GM21526 (cell line): Measurements from ENCODE around the gene GCNA.
"Not testable (repeated sequence)": the region's sequence is repeated elsewhere in the genome, so short reads cannot be mapped to it uniquely, and the experiment has no call there.

Experiments
- ATAC-seq: cut with Tn5 transposase; IDR thresholded peaks from one replicate; pipeline ENCODE4 v1.9.1; 2021; ENCODE audit warnings: moderate library complexity; ENCODE audit not compliant: unreplicated experiment, low FRiP score

The GCNA gene

DNA sequence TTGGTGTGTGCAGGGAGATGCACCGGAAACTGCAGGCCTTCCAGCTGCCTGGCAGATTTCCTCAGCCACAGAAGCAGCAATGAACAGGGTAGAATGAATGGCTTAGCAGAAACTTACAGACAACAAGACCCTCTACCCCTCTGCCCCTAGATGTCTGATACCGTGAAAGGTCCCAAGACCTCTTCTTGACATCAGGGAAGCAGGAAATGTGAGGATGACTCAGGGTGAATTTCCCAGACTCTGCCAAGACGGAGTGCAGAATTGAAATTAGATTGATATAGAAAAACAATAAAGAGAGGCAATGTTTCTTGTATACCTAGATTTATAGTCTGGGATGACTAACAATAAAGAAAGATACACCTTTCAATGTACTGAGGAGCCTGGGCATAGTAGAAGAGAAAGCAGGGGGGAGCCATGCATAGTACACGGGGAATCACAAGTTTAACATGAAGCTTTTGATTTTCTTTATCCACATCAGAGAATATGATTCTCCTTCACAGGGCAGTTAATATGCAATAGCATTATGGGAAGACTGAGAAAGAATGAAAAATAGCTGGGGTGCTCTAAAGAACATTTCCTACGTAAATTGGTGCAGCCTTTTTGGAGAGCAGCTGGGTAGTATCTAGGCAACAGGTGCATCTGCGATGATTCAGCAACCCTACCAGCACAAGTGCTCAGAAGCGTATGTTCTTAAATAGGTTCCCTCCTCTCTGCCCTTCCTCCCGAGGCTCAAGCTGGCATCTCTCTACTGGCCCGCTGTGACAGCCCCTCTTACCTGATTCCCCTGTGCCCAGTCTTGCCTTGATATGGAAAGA is 58.4 kb downstream of the GCNA start:
- no peak for ATAC-seq

DNA sequence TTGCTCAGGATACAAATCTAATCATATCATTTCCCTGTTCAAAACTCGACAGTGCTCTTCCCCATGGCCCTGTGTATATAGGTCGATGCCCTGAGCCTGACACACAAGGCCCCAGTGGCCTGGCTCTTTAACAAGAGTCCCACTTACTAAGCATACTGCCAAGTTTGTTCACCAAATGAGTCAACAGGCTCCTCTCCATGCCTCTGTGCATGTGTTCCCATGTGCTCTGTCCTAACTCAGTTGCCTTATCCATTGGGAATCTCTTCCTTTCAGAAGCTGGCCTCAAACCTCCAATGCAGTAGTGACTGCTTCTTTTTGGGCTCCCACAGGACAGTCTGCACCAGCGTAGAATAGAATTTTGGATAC is 59.0 kb downstream of the GCNA start:
- no peak for ATAC-seq

DNA sequence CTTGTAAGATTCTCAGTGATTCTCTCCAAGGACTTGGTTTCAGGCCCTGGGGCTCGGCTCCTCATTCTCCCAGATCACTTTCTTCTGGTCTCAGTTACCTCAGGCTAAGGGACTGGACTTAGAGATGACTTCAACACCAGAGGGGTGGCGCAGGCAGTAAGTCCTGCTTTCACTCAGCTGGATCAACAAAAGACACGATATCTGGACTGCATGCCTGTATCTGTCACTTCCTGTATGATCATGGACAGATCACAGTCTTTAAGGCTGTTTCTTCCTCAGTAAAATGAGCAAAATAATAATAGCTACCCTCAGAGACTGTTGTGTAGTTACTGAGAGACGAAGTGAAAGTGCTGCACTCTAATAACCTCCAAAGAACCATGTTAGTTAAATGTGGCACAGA is 59.6 kb downstream of the GCNA start:
- no peak for ATAC-seq

DNA sequence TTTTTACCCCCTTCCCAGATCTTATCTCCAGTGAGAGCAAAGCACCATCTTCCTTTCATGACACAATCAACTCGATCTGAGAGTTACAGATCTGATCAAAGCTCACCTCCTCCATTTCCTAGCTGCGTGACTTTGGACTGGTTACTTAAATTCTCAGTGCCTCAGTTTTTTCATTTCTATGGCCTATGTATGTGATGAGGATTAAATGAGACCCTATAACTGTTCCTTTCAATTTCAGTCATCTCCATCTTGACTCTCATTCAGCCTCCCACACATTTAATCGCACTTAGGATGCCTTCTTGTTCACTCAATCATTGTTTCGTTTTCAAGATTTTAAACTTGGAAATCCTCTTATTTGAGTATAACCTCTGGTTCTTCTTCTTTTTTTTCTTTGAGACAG is 60.2 kb downstream of the GCNA start:
- no peak for ATAC-seq

DNA sequence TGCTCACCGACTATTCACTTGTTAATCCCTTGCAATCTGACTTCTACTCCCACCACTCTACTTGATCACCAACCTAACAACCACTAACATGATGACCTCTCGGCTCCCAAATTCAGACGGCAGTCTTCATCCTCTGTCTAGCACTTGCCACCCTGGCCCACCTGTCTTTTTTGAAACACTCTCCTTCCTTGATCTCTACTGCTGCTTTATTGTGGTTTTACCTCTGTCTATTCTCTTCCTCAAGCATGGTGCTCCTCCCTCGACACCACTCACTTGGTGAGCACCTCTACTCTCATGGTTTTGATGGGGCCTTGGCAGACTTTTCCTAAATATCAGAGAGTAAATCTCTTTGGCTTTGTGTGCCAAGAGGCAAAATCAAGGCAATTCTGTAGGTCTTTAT is 61.8 kb downstream of the GCNA start:
- no peak for ATAC-seq

DNA sequence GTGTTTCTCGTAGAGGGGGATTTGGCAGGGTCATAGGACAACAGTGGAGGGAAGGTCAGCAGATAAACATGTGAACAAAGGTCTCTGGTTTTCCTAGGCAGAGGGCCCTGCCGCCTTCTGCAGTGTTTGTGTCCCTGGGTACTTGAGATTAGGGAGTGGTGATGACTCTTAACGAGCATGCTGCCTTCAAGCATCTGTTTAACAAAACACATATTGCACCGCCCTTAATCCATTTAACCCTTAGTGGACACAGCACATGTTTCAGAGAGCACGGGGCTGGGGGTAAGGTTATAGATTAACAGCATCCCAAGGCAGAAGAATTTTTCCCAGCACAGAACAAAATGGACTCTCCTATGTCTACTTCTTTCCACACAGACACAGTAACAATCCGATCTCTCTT is 66.2 kb downstream of the GCNA start:
- not testable (repeated sequence) for ATAC-seq

DNA sequence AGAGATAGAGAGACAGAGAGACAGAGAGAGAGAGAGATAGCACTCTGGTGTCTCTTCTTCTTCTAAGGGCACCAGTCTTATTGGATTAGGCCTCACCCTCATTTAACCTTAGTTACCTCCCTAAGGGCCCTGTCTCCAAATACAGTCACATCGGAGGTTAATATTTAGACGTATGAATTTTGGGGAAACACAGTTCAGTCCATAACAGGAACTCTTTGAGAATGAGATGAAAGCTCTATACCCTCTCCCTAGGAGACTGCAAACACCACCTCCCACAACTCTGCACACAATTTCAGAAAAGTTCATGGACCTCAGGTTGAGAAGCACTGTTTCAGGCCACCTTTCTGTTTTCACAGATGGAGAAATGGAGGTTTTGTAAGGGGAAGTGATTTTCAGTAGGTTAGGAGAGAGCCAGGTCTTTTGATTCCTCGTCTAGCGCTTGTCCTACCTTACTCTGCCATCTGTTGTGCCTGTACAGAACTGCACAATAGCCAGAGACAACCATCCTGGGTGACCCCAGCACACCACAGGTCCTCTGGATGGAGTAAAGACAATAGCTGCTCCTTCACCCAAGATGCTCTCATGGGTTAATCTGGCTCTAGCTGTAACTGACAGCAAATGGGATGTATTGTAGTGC is 72.2 kb downstream of the GCNA start:
- peak; percentile 74 for ATAC-seq

DNA sequence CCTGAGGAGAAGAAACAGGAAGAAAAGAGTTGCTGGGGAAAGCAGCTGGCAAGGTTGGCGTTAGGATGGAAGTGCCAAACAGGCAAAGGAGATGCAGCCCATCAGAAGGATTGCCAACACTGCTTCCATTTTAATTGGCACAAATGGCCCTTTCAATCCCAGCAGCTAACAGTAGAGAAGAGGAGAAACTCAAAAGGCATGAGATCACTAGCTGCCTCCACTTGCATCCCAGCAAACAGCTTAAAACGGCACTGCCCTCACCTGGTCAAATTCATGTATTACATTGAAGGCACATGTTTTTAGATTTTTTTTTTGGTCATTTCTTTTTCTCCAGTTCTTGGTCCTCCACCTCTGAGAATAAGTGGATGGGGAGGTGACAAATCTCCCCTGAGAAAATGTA is 74.2 kb downstream of the GCNA start:
- no peak for ATAC-seq

DNA sequence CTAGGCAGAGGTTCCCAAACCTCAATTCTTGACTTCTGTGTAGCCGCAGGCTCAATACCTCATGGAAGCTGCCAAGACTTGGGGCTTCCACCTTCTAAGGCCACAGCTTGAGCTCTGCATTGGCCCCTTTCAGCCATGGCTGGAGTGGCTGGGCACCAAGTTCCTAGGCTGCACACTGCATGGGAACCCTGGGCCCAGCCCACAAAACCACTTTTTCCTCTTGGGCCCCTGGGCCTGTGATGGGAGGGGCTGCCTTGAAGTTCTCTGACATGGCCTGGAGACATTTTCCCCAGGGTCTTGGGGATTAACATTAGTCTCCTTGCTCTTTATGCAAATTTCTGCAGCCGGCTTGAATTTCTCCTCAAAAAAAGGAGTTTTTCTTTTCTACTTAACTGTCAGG is 75.1 kb downstream of the GCNA start:
- no peak for ATAC-seq

DNA sequence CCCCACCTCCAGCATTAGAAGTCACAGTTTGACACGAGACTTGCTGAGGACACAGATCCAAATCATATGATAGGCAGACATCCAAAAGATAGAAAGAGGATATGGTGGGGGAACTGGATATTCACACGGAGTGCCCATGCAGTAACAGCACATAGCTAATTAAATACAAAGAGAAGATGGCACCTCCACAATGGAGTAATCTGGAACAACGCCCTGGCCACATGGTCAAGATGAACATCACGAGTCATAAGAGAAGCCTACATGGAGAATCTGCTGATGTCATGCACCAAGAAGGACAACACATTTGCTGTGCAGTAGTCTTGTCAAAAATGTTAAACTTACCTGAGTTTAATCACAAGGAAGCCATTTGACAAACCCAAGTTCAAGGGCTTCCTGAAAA is 79.0 kb downstream of the GCNA start:
- ATAC-seq: no peak

DNA sequence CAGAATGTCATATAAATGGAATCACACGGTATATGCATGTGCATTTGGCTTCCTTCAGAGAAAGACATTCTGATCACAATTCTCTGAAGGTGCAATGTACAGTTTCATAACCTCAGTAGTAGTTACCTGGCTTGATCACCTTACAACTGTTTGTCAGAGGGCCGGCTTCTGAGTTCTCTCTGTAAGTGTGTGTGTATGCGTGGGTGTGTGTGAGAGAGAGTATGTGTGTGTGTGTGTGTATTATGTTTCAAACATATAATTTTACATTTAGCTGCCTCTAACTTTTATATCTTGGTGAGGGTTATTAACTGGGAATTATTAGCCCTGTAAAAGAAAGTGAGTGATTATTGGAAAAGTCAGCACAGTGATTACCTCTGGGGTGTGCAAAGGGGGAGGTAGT is 81.1 kb downstream of the GCNA start:
- ATAC-seq: no peak

DNA sequence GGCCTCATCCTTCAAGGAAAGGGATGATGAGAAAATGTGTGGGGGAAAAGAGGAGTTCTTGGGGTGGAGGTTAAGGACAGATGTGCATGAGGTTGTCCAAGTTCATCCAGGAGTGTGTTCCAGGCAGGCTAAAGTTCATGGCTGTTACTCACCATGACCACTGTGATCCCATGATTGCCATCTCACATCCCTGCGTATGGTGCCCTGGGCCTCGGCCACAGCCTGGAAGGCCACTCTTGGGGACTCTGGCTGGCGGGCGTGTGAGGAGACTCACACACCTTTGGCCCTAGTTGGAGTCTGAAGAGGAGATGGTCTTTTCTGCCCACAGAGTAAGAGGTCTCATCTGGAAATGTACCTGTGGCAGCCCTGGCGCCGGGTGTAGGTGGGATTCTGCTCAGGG is 81.7 kb downstream of the GCNA start:
- no peak for ATAC-seq

DNA sequence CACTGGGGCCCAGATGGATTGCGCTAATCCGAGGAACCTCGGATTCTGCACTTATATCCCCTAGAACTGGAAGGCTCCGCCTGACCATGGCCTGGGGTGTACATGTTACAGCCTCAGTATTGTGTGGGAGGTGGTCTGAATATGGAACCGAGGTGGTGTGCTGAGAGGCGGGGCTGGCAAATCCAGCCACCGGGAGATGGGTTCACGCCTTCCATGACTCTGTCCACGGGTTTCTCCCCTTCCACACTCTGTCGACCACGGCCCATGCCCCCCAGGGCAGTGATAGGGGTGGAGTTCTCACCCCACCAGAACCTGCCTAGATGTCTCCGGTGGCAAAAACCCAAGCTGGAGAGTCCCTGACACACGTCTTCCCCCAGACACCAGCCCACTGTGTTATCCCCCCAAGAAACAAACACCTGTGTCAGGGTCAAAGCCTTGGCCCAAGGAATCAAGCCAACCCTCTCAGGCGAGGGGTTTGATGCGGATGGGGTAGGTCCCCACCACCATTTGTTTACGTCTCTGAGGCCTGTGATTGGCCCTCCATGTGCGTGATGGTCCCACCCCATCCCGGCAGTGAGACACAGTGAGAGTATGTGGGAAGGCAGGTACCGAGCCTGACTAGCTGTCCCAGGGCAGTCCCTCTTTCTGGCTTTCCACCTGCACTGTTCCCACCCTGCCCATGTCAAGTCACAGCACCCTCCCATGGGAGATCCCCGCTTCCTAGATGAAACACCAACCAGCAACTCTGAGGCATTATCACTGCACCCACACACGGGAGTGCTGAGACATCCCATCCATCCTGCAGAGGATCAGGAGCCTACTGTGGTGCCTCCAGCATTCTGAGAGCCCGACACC is 82.6 kb downstream of the GCNA start:
- ATAC-seq: no peak

DNA sequence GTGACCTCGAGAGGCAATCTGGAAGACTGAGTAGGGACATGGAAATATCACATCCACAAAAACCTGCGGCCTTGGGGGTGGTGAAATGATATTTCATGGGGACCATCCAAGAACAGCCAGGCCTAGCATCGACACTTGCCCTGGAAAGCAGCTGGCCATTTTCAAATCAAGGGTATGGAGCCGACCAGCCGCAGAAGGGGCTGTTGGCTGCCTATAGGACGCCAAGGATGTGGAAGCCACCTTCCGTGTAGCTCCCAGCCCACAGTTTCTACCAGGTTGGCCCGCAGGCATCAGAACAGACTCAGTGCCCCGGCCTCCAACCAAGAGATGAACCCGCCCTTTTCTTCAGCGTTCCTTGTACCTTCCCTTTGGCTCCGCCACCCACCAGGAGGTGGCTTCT is 83.7 kb downstream of the GCNA start:
- no peak for ATAC-seq

DNA sequence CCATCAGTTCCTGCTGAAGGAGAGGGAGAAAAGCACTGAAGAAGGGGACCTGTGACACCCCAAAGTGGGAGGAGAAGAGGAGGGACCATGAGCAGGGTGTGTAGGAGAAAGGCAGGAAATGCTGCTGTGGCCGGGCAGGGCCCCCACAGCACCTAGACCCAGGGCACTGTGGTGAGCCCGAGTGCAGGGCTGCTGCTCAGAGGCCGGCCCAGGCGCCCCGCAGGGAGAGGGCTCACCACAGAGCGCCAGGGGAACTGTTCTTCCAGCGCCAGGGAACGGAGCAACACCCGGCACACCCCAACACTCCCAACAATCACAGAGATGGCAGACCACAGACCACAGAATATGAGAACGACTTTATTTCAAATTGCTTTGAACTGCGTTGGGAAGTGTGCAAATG is 84.4 kb downstream of the GCNA start:
- ATAC-seq: not testable (repeated sequence)
